GM12801 (cell line): ENCODE measurements around the gene AMMECR1.

Experiments used
- CTCF ChIP-seq: IDR thresholded peaks from one replicate; pipeline ENCODE4 v1.5.1; 2011; ENCODE audit warnings: control low read depth; ENCODE audit not compliant: insufficient read length; ENCODE audit errors: extremely low read depth

AMMECR1 gene

DNA sequence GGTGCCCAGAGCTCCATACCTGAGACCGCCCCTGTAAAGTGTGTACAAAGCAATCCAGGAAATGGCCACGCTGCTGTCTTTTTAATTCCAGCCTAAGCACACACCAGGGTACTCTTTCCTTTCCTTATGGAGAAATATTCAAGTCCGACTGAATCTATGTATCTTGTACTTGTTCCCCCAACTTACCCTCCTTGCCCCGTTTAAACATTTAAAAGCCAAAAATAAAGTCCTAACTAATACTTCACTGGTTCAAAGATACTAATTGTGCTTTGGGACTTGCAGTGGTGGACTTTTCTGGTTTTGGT, 731 bp upstream of the AMMECR1 start:
- no peak for TF ChIP-seq CTCF

DNA sequence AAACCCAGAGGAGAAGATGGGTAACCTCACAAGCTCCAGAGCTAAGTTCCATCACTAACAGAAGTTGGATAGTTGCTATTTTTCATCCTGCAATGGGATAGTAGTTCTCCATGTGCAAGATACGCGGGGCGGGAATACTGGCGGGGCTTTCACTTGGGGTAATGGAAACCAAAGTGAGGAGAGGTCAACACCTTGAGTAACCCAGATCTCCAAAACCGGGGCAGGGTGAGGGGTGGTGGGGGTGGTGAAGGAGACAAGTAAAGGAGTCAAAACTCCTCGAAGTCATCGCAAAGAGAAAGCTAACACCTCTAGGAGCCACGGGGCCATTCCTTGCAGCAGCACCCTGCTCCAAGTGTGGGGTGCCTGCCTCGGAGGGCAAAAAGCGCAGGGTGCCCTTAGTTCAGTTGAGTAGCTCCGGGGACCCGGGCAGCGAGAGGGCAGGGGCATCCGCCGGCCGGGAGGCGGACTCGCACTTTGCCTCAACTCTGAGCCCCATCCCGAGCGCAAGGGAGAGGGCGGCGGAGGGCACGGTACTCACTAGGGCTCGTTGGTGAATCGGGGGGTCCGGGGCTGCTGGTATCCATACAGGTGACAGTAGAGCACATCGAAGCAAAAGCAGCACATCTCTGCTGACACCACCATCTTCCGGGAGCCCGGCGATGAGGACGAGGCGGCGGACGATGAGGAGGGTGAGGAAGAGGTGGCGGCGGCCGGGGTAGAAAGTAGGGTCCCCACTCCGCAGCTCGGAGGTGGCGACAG, 645 bp downstream of the AMMECR1 start:
- no peak for TF ChIP-seq CTCF

DNA sequence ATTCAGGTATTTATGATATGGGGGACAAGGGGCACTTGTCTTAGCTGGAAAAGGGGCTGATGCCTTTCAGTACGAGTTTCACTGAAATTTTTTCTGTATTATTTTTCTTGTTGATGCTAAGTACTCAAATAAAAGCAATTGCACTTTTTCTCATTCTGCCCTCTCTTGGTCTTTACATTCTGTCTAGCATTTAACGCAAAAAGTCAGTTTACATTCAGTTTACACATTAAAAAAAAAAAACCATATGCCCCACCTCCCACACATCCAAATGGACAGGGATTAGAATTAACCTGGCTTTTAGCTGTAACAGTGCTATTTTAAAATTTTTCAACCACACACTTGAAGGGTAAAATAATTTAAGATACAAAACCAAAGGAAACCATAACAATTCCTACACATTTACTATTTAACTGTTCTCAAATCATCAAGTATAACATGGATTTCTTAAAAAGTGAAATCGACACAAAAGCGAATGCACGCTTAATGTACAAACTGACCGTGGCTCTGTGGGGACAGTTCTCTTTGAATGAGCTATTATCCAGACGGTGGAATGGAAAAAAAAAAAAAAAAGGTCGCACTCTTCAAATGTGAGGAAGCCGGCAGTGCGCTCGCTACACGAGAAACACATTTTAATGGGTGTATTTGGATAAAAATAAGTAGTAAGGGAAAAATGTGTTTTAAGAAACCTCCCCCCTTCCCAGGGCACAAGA, 1.4 kb downstream of the AMMECR1 start:
- no peak for TF ChIP-seq CTCF

DNA sequence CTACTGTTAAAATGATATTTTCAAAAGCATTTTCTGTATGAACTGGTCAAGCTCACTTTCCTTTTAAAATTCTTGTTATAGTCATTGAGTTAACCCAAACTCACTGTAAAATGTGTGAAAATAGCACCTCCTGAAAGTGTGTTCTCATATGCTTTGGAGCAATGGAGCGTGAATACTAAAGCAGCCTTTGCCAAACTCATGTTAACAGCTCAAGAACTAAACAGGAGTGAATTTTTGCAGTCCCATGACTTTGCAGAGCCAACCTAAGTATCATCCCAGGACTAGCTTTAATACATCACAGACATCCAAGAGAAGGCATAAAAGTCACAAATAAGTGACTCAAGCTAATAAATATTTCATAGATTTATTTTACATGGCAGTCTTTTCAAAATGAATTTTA, 2.3 kb downstream of the AMMECR1 start:
- TF ChIP-seq CTCF = no peak

- TF ChIP-seq CTCF = no peak
Observed at GRCh38 chrX:110311437-110312230, 6.3 kb downstream of the AMMECR1 start.

- no peak for TF ChIP-seq CTCF
Observed at GRCh38 chrX:110310896-110311295, 7.0 kb downstream of the AMMECR1 start.

DNA sequence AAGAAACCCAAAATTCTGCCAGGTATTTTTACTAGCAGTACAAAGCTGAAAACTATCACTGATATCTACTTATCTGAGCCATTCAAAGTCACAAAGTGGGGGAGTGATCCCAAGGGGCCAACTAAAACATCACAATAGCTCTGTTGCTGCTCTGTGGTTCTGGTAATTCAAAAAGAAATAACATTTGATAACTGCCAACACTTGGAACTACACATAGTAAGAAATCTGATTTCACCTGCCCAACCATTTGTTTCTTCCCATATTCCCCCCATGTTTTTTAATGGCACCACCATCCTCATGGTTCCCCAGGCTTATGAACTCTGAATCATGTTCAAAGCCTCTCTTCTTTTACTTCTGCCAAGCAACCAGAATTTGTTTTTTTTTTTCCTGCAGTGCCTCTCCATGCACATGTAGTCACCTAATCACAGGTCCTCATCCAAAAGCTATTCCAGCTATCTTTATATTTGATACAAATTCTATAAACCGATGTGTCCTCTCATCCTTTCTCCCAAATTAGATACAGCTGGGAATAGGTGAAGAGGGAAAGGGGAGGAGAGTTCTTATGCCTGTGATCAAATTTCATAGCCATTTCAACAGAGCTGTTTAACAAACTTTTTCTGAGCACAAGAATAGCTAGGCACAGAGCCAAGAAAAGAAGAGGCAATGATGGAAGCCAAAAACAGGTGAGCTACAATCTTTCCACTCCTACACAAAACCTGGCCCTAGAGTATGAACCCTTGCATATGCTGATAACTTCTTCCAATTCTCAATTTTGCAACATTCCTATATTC, 7.7 kb downstream of the AMMECR1 start:
- TF ChIP-seq CTCF = no peak
